H1 (cell line): Measurements from ENCODE around the gene CALCR. TPM values are rescaled to one million over a fixed set of nuclear protein-coding genes. Genes with fewer than 3 reads are reported as not detected.

Experiments
- CTCF ChIA-PET: fragments of 300-600 bp; sonication (Branson Sonifier 250); formaldehyde crosslinking; loops from one replicate; lab custom pipeline; 2021; ENCODE audit not compliant: partially characterized antibody; lab: Charles Lee
- POLR2A ChIA-PET: fragments of 300-600 bp; sonication (Branson Sonifier 250); formaldehyde crosslinking; loops from one replicate; lab custom pipeline; 2021; ENCODE audit warnings: inconsistent platforms; ENCODE audit not compliant: partially characterized antibody; lab: Charles Lee
- DNase-seq, 2 experiments: peaks; one replicate each; pipeline versions ENCODE4 v3.0.0 to v3.0.0-alpha.2; 2010 to 2022; ENCODE audit warnings: low spot score in 2 of 2, low read depth in 1 of 2, mixed read lengths in 1 of 2
- FAIRE-seq: peaks from 2 replicates; lab custom pipeline; 2011; peaks lifted over from hg19 to GRCh38; lab: Jason Lieb, UNC
- H2AFZ ChIP-seq: 2 replicates; pipeline ENCODE4 v1.8.1; 2012; ENCODE audit warnings: low read length, inconsistent platforms
- H2AK5ac ChIP-seq: 2 replicates; pipeline ENCODE4 v1.6.1; 2013; ENCODE audit warnings: low read depth, low read length
- H2BK120ac ChIP-seq: replicated peaks from 2 replicates; pipeline ENCODE3; 2013; ENCODE audit warnings: low read depth, low read length, inconsistent platforms
- H2BK12ac ChIP-seq: 2 replicates; pipeline ENCODE4 v1.6.1; 2013; ENCODE audit warnings: low read depth, low read length
- H2BK15ac ChIP-seq: 2 replicates; pipeline ENCODE4 v1.6.1; 2013; ENCODE audit warnings: low read length
- H2BK20ac ChIP-seq: 2 replicates; pipeline ENCODE4 v1.6.1; 2013; ENCODE audit warnings: low read length
- H2BK5ac ChIP-seq: 2 replicates; pipeline ENCODE4 v1.6.1; 2013; ENCODE audit warnings: low read depth, low read length
- H3K14ac ChIP-seq: 2 replicates; pipeline ENCODE4 v1.6.1; 2013; ENCODE audit warnings: inconsistent platforms; ENCODE audit not compliant: insufficient read length
- H3K18ac ChIP-seq: 2 replicates; pipeline ENCODE4 v1.6.1; 2013; ENCODE audit warnings: low read length; ENCODE audit errors: extremely low read depth
- H3K23ac ChIP-seq: 2 replicates; pipeline ENCODE4 v1.6.1; 2013; ENCODE audit warnings: inconsistent platforms; ENCODE audit not compliant: insufficient read length
- H3K23me2 ChIP-seq: 2 replicates; pipeline ENCODE4 v1.6.1; 2013; ENCODE audit warnings: low read depth, low read length
- H3K27ac ChIP-seq: 2 replicates; pipeline ENCODE4 v1.6.1; 2011; ENCODE audit warnings: low read depth, low read length, inconsistent platforms
- H3K27me3 ChIP-seq, 4 experiments: replicated peaks in 1 of 4; 1 replicate in 1 of 4; 2 replicates in 3 of 4; pipeline versions ENCODE4 v1.6.1 to v1.8.1; 2011 to 2013; ENCODE audit warnings: low read length in 3 of 4, mild to moderate bottlenecking in 3 of 4, inconsistent platforms in 2 of 4, mixed read lengths in 2 of 4, moderate library complexity in 1 of 4; ENCODE audit not compliant: control insufficient read depth in 3 of 4, insufficient read depth in 3 of 4; ENCODE audit errors: extremely low read depth in 1 of 4
- H3K36me3 ChIP-seq, 4 experiments: 2 replicates each; pipeline versions ENCODE4 v1.6.1 to v1.8.1; 2011 to 2013; ENCODE audit warnings: mild to moderate bottlenecking in 4 of 4, low read length in 3 of 4, moderate library complexity in 2 of 4, control low read depth in 1 of 4, inconsistent platforms in 1 of 4; ENCODE audit not compliant: insufficient read depth in 4 of 4, control insufficient read depth in 2 of 4
- H3K4ac ChIP-seq: replicated peaks from 2 replicates; pipeline ENCODE3; 2013; ENCODE audit warnings: low read length, low read depth, mixed read lengths, inconsistent platforms; ENCODE audit not compliant: insufficient read length
- H3K4me1 ChIP-seq, 4 experiments: replicated peaks in 1 of 4; 1 replicate in 1 of 4; 2 replicates in 3 of 4; pipeline versions ENCODE4 v1.6.1 to v1.8.1; 2011 to 2013; ENCODE audit warnings: low read length in 3 of 4, inconsistent platforms in 2 of 4, mixed read lengths in 1 of 4; ENCODE audit not compliant: insufficient read depth in 4 of 4, control insufficient read depth in 3 of 4
- H3K4me2 ChIP-seq, 2 experiments: 2 replicates each; pipeline versions ENCODE4 v1.6.1 to v1.8.1; 2011 to 2013; ENCODE audit warnings: low read depth in 2 of 2, low read length in 2 of 2, control low read depth in 1 of 2, inconsistent platforms in 1 of 2, mild to moderate bottlenecking in 1 of 2; ENCODE audit not compliant: insufficient read depth in 1 of 2
- H3K4me3 ChIP-seq, 4 experiments: fragments of 200-600, 300-600 bp in 1 of 4; sonication (generic), shearing (Covaris generic), sonication (Bioruptor Twin) in 1 of 4; 2 replicates each; pipeline versions ENCODE4 v1.5.1 to v1.8.1; 2011 to 2016; ENCODE audit warnings: low read length in 4 of 4, low read depth in 3 of 4, control low read depth in 2 of 4, inconsistent platforms in 2 of 4, mild to moderate bottlenecking in 2 of 4, mixed read lengths in 1 of 4, moderate library complexity in 1 of 4; ENCODE audit not compliant: insufficient read depth in 2 of 4; ENCODE audit errors: extremely low read depth in 1 of 4
- H3K56ac ChIP-seq: replicated peaks from 2 replicates; pipeline ENCODE3; 2013; ENCODE audit warnings: low read depth, mild to moderate bottlenecking, mixed read lengths, low read length, inconsistent platforms; ENCODE audit not compliant: insufficient read length
- H3K79me1 ChIP-seq: 2 replicates; pipeline ENCODE4 v1.6.1; 2013; ENCODE audit warnings: low read depth, low read length, control low read depth
- H3K79me2 ChIP-seq, 2 experiments: 2 replicates each; pipeline versions ENCODE4 v1.6.1 to v1.8.1; 2012 to 2013; ENCODE audit warnings: low read length in 2 of 2, mild to moderate bottlenecking in 2 of 2, inconsistent platforms in 1 of 2; ENCODE audit not compliant: insufficient read depth in 2 of 2, control insufficient read depth in 1 of 2
- H3K9ac ChIP-seq, 4 experiments: replicated peaks in 1 of 4; 1 replicate in 1 of 4; 2 replicates in 3 of 4; pipeline versions ENCODE4 v1.6.1 to v1.8.1; 2011 to 2013; ENCODE audit warnings: low read depth in 3 of 4, low read length in 3 of 4, control low read depth in 2 of 4, mild to moderate bottlenecking in 2 of 4, moderate library complexity in 2 of 4, inconsistent platforms in 1 of 4; ENCODE audit errors: extremely low read depth in 1 of 4
- H3K9me3 ChIP-seq, 2 experiments: 2 replicates each; pipeline versions ENCODE4 v1.6.1 to v1.8.1; 2012 to 2013; ENCODE audit warnings: mild to moderate bottlenecking in 2 of 2, moderate library complexity in 2 of 2, control low read depth in 1 of 2, inconsistent platforms in 1 of 2, low read depth in 1 of 2, low read length in 1 of 2, mixed read lengths in 1 of 2; ENCODE audit not compliant: insufficient read depth in 2 of 2
- H4K20me1 ChIP-seq, 2 experiments: replicated peaks in 1 of 2; 2 replicates each; pipeline versions ENCODE3 to v1.8.1; 2011 to 2013; ENCODE audit warnings: inconsistent platforms in 2 of 2, low read length in 2 of 2, mild to moderate bottlenecking in 1 of 2; ENCODE audit not compliant: insufficient read depth in 2 of 2, control insufficient read depth in 1 of 2
- H4K5ac ChIP-seq: 2 replicates; pipeline ENCODE4 v1.6.1; 2013; ENCODE audit warnings: low read length, low read depth, mixed read lengths, inconsistent platforms; ENCODE audit not compliant: insufficient read length
- H4K8ac ChIP-seq: 2 replicates; pipeline ENCODE4 v1.8.0; 2013; ENCODE audit warnings: mild to moderate bottlenecking, moderate library complexity, low read length, inconsistent platforms; ENCODE audit not compliant: insufficient read depth; ENCODE audit errors: extremely low read depth
- H4K91ac ChIP-seq: replicated peaks from 2 replicates; pipeline ENCODE3; 2013; ENCODE audit warnings: low read length, mixed read lengths, inconsistent platforms; ENCODE audit not compliant: insufficient read length
- CBX8 ChIP-seq: fragments of 300-800, 300-1000 bp; sonication (generic); IDR thresholded peaks from 2 replicates; pipeline ENCODE4 v1.7.1; 2016; ENCODE audit warnings: low read depth, low read length, borderline replicate concordance
- CHD1 ChIP-seq: IDR thresholded peaks from 2 replicates; pipeline ENCODE4 v1.6.1; 2012; ENCODE audit warnings: low read depth, low read length, improper control_type of control experiment
- KDM4A ChIP-seq: IDR thresholded peaks from one replicate; pipeline ENCODE4 v1.7.1; 2012; ENCODE audit warnings: low read depth, mild to moderate bottlenecking, moderate library complexity, low read length, inconsistent platforms; ENCODE audit not compliant: severe bottlenecking
- SAP30 ChIP-seq: fragments of 300-600 bp; sonication (generic); IDR thresholded peaks from 2 replicates; pipeline ENCODE4 v1.7.1; 2012; ENCODE audit warnings: low read length, moderate library complexity, mild to moderate bottlenecking, inconsistent platforms; ENCODE audit not compliant: insufficient read depth, insufficient replicate concordance
- SP2 ChIP-seq: IDR thresholded peaks from 2 replicates; pipeline ENCODE4 v1.6.1; 2012; ENCODE audit warnings: mild to moderate bottlenecking, low read length, inconsistent platforms
- WGBS, 2 experiments: shearing (Covaris generic) in 1 of 2; methylation state at CpG; one replicate each; pipeline versions ENCODE4 v1.1.6 to v1.1.7; 2013 to 2015; ENCODE audit warnings: low lambda C conversion rate in 2 of 2, mixed read lengths in 2 of 2, inconsistent platforms in 1 of 2, low coverage in 1 of 2, missing lambda C conversion rate in 1 of 2; ENCODE audit not compliant: insufficient replicate concordance in 2 of 2, insufficient coverage in 1 of 2, insufficient read length in 1 of 2; ENCODE audit errors: extremely low coverage in 1 of 2, missing lambda C conversion rate in 1 of 2; 5-methylcytosine and 5-hydroxymethylcytosine counted together
- polyA plus RNA-seq, 7 experiments: library from polyadenylated mRNA; depleted of rRNA in 3 of 7; stranded (reverse) in 5 of 7; unstranded in 2 of 7; fragments of >200 nt in 5 of 7; fragments of 200-250 nt in 2 of 7; gene quantifications; 1 replicate in 5 of 7; 2 replicates in 1 of 7; 4 replicates in 1 of 7; pipeline versions ENCODE4 v1.2.1 to v1.2.3, GENCODE V29; 2011 to 2013; ENCODE audit warnings: missing spikeins in 2 of 7, mixed read lengths in 2 of 7
- total RNA-seq: library from RNA; stranded (reverse); fragmentation: NEBNext Ultra II Directional; extraction: Animal tissue kit (Norgen Biotek cat#: 25700); gene quantifications from 2 replicates; pipeline ENCODE4 v1.2.1, GENCODE V29; 2021

The CALCR gene
- total and polyA plus RNA-seq, 2 of the 8 experiments (the other 6 are each of a cell fraction or from before 2014, with no cell fraction given) = 1.0 to 3.6 TPM

- Histone ChIP-seq H2BK120ac (no peak overlapping the region), H2AK5ac (no peak overlapping the region), H2BK20ac (no peak overlapping the region), H3K4me3 (no peak overlapping the region), H3K27ac (no peak overlapping the region), H3K4ac (no peak overlapping the region), H3K18ac (no peak overlapping the region), H3K4me1 (no peaks in the 10 kb centered on the region), H3K23me2 (no peaks in the 10 kb centered on the region), H3K36me3 (no peaks in the 10 kb centered on the region), H3K27me3 (no peaks in the 10 kb centered on the region; a peak in 1 of 7 replicates), H3K9me3 (peaks cover 3 to 6% of the 10 kb centered on the region in 2 experiments; a peak in 1 of 4 replicates), H2BK12ac (no peak overlapping the region), H4K20me1 (no peaks in the 10 kb centered on the region), H3K79me2 (no peaks in the 10 kb centered on the region), H3K79me1 (no peaks in the 10 kb centered on the region), H2AFZ (no peak overlapping the region), H3K23ac (no peak overlapping the region), H4K91ac (no peak overlapping the region), H3K56ac (no peak overlapping the region), H4K8ac (no peak overlapping the region), H3K14ac (no peak overlapping the region), H3K4me2 (no peak overlapping the region), H2BK5ac (no peak overlapping the region), H4K5ac (no peak overlapping the region), H3K9ac (no peak overlapping the region), H2BK15ac (no peak overlapping the region)
- WGBS, 2 experiments = 89% methylated on average over 3 of the region's 3 CpGs; no CpG with 5 or more reads in 1 of the 2 experiments
- DNase-seq = no peak
- ChIA-PET POLR2A (no interaction called here), CTCF (no interaction called here)
- FAIRE-seq = no peak
- TF ChIP-seq CHD1 = no peak
- no peak for TF ChIP-seq SAP30
- no peak for TF ChIP-seq CBX8
- TF ChIP-seq KDM4A = no peak
- no peak for TF ChIP-seq SP2
Measured at GRCh38 chr7:93409324-93409723, 165.2 kb downstream of the CALCR start.
